Naive B cell (primary cell): ENCODE results near the gene TRIP12. TPM values are rescaled to one million over a fixed set of nuclear protein-coding genes. Genes with fewer than 3 reads are reported as not detected.

Source experiments
- ATAC-seq, 2 donors: fragments of 150-1000 bp; cut with Tn5 transposase; 2 replicates each; pipeline ENCODE4 v1.10.0; 2021; ENCODE audit warnings: low read depth in 2 of 2, mild to moderate bottlenecking in 2 of 2, moderate library complexity in 2 of 2
- DNase-seq: peaks from one replicate; pipeline ENCODE4 v3.0.0; 2022
- H3K27ac Mint-ChIP-seq, 6 donors: one replicate each; pipeline ENCODE4 v1.8.0; 2020 to 2022; ENCODE audit warnings: mild to moderate bottlenecking in 6 of 6, mixed read lengths in 6 of 6, moderate library complexity in 5 of 6, inconsistent platforms in 2 of 6
- H3K27me3 Mint-ChIP-seq, 3 donors: one replicate each; pipeline ENCODE4 v1.8.0; 2021 to 2022; ENCODE audit warnings: mixed read lengths in 3 of 3, mild to moderate bottlenecking in 1 of 3
- H3K36me3 Mint-ChIP-seq, 2 donors: one replicate each; pipeline ENCODE4 v1.8.0; 2020 to 2022; ENCODE audit warnings: mixed read lengths in 2 of 2, inconsistent platforms in 1 of 2, mild to moderate bottlenecking in 1 of 2
- H3K4me1 Mint-ChIP-seq, 3 donors: one replicate each; pipeline ENCODE4 v1.8.0; 2020 to 2022; ENCODE audit warnings: mixed read lengths in 3 of 3, inconsistent platforms in 1 of 3, mild to moderate bottlenecking in 1 of 3, moderate library complexity in 1 of 3
- H3K4me3 Mint-ChIP-seq, 8 donors: one replicate each; pipeline ENCODE4 v1.8.0; 2020 to 2022; ENCODE audit warnings: mild to moderate bottlenecking in 8 of 8, mixed read lengths in 8 of 8, moderate library complexity in 8 of 8, inconsistent platforms in 2 of 8
- H3K9me3 Mint-ChIP-seq, 7 donors: one replicate each; pipeline ENCODE4 v1.8.0; 2020 to 2022; ENCODE audit warnings: mixed read lengths in 7 of 7, mild to moderate bottlenecking in 5 of 7, inconsistent platforms in 2 of 7, moderate library complexity in 1 of 7
- polyA plus RNA-seq, 6 donors: library from polyadenylated mRNA; unstranded; fragments of 300-500 nt; fragmentation: Illumina TruSeq; gene quantifications; one replicate each; pipeline ENCODE4 v1.2.3, GENCODE V29; 2021; ENCODE audit warnings: low read depth in 6 of 6

Gene TRIP12
- polyA plus RNA-seq, 6 donors from 2014 or later: 20.0 to 64.5 (median 46.1) TPM

DNA sequence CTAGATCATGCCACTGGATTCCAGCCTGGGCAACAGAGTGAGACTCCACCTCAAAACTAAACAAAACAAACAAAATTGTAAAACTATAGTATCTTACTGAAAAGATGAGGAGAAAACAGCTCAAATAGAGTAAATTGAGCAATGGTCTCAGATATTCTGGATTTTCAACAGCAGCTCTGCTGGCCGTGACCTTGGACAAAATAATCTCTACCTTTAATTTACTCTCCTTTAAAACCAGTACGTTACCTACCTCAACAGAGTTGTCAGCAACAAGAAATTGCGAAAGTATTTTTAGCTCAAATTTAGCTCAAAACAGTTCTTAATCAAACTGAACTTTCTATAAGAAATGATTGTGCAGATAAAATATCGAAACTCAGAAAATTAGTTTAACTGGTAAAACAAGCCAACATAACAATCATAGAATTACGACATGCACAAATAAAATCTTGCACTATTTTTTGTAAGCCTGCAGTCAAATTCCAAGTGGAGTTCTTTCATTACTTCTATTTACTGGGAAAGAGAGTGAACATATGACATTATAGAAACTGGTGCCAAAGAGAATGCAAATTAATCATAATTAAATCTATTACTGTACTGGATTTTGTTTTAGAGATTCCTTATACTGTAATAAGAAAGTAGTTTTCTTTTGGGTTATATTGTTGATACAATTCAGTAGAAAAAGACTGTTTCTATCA, 40.8 kb downstream of the TRIP12 start:
- Mint-ChIP-seq H3K27me3 (no peaks in the 10 kb centered on the region), H3K4me1 (peaks cover 3 to 23% (median 11%) of the 10 kb centered on the region in 3 donors), H3K4me3 (no peak overlapping the region), H3K27ac (peak overlapping the region in 1 of 6 donors; percentile 23), H3K9me3 (no peaks in the 10 kb centered on the region), H3K36me3 (peaks cover 0 to 5% of the 10 kb centered on the region in 2 donors)
- no peak for ATAC-seq
- DNase-seq: no peak

DNA sequence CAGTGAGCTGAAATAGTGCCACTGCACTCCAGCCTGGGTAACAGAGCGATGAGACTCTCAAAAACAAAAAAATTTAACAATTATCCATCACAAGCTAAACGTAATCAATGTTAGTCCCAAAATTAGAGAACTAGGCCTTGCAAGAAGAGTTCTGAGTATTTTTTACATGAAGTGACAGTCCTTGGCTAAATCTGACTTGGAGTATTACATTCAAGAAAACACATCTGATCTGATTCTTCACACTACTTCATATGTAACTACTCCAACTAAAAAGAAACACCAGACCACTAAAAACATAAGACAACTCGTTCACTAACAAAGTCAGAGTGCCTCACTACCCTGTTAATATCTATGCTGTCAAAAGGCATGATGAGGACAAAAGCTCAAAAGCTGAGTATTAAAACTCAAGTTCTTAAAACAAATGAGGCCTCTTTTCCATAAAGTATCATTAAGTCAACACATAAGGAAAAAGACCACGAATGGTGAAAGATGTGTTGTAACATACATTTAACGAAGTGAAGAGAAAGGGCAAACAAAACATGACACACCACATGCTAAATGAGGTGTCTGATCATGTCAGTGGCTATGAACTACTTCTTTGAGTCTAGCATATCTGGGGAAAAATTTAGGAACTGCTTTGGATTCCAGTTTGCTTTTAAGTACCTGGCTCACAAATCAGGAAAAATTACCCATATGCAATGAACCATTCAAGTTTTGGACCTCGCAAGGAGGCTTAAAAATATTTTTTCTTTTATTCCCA, 42.4 kb downstream of the TRIP12 start:
- Mint-ChIP-seq H3K9me3 (no peaks in the 10 kb centered on the region), H3K4me1 (peaks cover 4 to 13% (median 10%) of the 10 kb centered on the region in 3 donors), H3K27ac (peak overlapping the region in 4 of 6 donors; percentile 16 to 57 (median 32)), H3K4me3 (no peak overlapping the region), H3K36me3 (peaks cover 0 to 5% of the 10 kb centered on the region in 2 donors), H3K27me3 (no peaks in the 10 kb centered on the region)
- DNase-seq (no peak), ATAC-seq (no peak)

DNA sequence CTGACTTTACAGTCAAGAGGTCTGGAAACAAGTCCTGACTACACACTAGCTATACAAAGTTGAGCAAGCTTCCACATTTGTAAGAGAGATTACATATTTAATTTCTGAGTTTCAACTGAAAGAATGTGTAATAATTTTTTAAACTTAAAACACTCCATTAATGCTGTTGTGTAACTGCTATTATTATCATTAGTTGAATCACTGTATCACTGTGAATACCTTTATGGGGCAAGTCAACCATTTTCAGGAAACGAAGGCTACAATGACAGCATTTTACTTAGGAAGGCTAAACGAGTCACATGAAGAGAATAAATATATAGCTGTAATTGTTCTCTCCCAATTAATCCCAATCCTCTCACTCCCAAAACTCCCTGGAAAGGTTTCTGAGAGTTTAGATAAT, 46.3 kb downstream of the TRIP12 start:
- peaks cover under 1 to 12% of the 10 kb centered on the region in 2 donors for H3K36me3 Mint-ChIP-seq
- ATAC-seq (no peak), DNase-seq (no peak)
- H3K4me3 Mint-ChIP-seq: no peak overlapping the region
- H3K9me3 Mint-ChIP-seq: no peaks in the 10 kb centered on the region
- peaks cover 15 to 30% (median 23%) of the 10 kb centered on the region in 3 donors for H3K4me1 Mint-ChIP-seq
- peak overlapping the region in 2 of 6 donors; percentile 19 to 42 for H3K27ac Mint-ChIP-seq
- no peaks in the 10 kb centered on the region for H3K27me3 Mint-ChIP-seq

DNA sequence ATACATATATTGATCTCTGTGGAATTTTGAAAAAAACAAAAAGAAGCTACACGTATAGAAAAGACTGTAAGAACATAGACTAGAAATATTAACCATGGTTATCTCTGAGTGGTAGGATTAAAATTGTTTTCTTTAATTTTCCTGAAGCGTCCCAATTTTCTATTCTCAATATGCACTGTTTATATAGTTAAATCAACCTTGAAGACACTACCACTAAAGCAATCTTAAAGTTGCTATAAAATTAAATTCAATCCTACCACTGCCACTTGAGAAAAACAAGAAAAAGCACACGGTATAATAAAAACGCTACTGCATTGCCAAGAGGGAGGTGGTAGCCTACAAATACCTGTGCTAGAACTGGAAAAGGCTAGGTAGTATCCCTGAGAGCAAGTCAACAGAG, 47.2 kb downstream of the TRIP12 start:
- Mint-ChIP-seq H3K27me3 (no peaks in the 10 kb centered on the region), H3K4me1 (peaks cover 24 to 31% (median 30%) of the 10 kb centered on the region in 3 donors), H3K9me3 (no peaks in the 10 kb centered on the region), H3K36me3 (peaks cover 9 to 16% of the 10 kb centered on the region in 2 donors), H3K4me3 (no peak overlapping the region), H3K27ac (peak overlapping the region in 4 of 6 donors; percentile 19 to 93 (median 56))
- no peak for DNase-seq
- no peak for ATAC-seq

DNA sequence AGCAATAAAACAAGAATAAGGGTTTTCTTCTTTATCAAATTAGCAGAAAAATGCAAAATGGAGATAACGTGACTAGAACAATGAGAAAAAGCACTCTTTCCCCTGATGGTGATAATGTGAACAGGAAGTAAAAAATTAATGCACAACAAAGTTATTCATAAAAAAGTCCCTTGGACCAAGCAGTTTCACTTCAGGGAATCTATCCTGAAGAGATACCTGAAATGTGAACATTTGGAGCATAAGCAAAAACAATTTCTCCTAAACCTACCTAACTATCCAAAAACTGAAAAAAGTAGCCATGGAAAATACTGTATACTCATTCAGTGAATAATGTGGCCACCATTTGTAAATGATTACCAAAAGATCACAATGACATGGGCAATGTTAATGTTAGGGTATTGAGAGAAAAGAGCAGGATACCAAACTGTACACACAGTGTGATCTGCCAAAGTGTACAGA, 48.7 kb downstream of the TRIP12 start:
- Mint-ChIP-seq H3K9me3 (no peaks in the 10 kb centered on the region), H3K27ac (peak overlapping the region in 5 of 6 donors; percentile 48 to 73 (median 59)), H3K27me3 (no peaks in the 10 kb centered on the region), H3K36me3 (peaks cover 13 to 18% of the 10 kb centered on the region in 2 donors), H3K4me1 (peaks cover 34 to 44% (median 39%) of the 10 kb centered on the region in 3 donors), H3K4me3 (peak overlapping the region in 2 of 8 donors; percentile 0 to 1)
- ATAC-seq (peak; percentile 58 to 62), DNase-seq (no peak)

DNA sequence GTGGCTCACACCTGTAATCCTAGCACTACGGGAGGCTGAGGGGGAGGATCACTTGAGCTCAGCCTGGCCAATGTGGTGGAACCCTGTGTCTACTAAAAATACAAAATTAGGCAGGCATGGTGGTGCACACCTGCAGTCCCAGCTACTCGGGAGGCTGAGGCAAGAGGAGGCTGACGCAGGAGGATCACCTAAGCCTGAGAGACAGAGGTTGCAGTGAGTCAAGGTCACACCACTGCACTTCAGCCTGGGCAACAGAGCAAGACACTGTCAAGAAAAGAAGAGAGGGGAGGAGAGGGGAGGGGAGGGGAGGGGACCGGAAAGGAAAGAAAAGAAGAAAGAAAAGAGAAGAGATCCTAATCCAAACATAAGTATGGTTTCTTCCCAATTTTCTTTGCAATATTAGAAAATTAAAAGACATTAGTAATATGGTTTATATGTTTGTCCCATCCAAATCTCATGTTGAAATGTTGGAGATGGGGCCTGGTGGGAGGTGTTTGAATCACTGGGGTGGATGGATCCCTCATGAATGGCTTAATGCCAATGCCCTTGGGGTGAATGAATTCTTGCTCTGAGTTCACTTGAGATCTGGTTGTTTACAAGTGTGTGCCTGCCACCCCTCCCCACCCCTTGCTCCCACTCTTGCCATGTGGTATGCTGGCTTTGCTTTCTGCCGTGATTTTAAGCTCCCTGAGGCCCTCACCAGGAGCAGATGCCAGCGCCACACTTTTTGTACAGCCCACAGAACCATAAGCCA, 50.7 kb downstream of the TRIP12 start:
- Mint-ChIP-seq H3K27me3 (no peaks in the 10 kb centered on the region), H3K4me1 (peaks cover 40 to 48% (median 44%) of the 10 kb centered on the region in 3 donors), H3K4me3 (peak overlapping the region in 2 of 8 donors; percentile 0 to 66), H3K27ac (peak overlapping the region in 2 of 6 donors; percentile 21 to 62), H3K9me3 (no peaks in the 10 kb centered on the region), H3K36me3 (peaks cover 13 to 18% of the 10 kb centered on the region in 2 donors)
- DNase-seq (no peak), ATAC-seq (no peak)

DNA sequence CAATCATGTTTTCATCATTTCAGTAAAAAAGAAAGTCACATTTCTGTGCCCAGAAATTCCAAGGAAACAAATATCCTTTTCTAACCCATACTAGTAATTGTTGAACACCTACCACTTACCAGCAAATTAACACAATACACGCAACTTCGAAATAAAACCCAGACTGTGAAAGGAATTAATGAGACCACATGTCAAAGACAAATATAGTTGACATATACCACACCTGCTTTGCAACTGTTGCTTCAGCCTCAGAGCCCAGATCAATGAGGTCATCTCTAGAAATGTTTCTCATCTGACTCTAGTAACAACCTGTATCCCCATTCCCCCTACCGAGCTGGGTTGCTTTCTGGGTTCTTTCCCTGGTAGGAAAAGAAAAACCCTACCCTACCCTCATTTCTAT, 52.6 kb downstream of the TRIP12 start:
- H3K4me1 Mint-ChIP-seq: peaks cover 44 to 57% (median 46%) of the 10 kb centered on the region in 3 donors
- H3K27ac Mint-ChIP-seq: peak overlapping the region in 1 of 6 donors; percentile 56
- peaks cover 13 to 18% of the 10 kb centered on the region in 2 donors for H3K36me3 Mint-ChIP-seq
- no peaks in the 10 kb centered on the region for H3K27me3 Mint-ChIP-seq
- DNase-seq: no peak
- H3K4me3 Mint-ChIP-seq: peak overlapping the region in 1 of 8 donors; percentile 14
- no peak for ATAC-seq
- H3K9me3 Mint-ChIP-seq: no peaks in the 10 kb centered on the region

DNA sequence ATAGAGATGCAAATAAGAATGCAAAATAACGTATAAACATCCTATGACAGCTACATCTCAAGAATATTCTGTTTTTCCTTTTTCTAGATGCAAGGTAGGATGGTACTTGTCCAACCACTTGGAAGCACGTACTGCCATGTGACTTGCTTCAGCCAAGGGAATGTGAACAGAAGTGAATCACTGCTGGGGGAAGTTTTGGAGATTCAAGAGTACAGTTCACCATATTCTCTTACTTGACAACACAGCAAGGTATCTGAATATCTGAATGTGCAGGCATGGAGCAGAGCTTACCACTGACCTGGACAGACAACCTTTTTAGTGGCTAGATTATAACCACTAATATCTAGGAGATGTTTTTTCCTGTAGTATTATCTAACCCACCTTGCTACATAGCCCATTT, 53.0 kb downstream of the TRIP12 start:
- no peak overlapping the region for H3K4me3 Mint-ChIP-seq
- H3K4me1 Mint-ChIP-seq: peaks cover 40 to 57% (median 46%) of the 10 kb centered on the region in 3 donors
- no peak for ATAC-seq
- peaks cover 13 to 18% of the 10 kb centered on the region in 2 donors for H3K36me3 Mint-ChIP-seq
- H3K27me3 Mint-ChIP-seq: no peaks in the 10 kb centered on the region
- DNase-seq: no peak
- H3K9me3 Mint-ChIP-seq: no peaks in the 10 kb centered on the region
- no peak overlapping the region for H3K27ac Mint-ChIP-seq

DNA sequence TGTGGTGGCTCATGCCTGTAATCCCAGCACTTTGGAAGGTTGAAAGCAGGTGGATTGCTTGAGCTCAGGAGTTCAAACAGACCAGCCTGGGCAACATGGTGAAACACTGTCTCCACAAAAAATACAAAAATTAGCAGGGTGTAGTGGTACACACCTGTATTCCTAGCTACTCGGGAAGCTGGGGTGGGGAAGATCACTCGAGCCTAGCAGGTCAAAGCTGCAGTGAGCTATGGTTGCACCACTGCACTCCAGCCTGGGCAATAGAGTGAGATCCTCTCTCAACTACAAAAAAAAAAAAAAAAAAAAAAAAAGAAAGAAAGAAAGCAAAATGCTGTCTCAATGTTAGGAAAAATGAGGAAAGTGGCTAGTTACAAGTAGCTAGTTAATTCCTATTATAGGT, 56.8 kb downstream of the TRIP12 start:
- no peak for ATAC-seq
- no peak for DNase-seq
- H3K4me3 Mint-ChIP-seq: no peak overlapping the region
- peak overlapping the region in 5 of 6 donors; percentile 15 to 66 (median 56) for H3K27ac Mint-ChIP-seq
- no peaks in the 10 kb centered on the region for H3K27me3 Mint-ChIP-seq
- no peaks in the 10 kb centered on the region for H3K9me3 Mint-ChIP-seq
- peaks cover 7 to 12% of the 10 kb centered on the region in 2 donors for H3K36me3 Mint-ChIP-seq
- peaks cover 18 to 36% (median 26%) of the 10 kb centered on the region in 3 donors for H3K4me1 Mint-ChIP-seq

DNA sequence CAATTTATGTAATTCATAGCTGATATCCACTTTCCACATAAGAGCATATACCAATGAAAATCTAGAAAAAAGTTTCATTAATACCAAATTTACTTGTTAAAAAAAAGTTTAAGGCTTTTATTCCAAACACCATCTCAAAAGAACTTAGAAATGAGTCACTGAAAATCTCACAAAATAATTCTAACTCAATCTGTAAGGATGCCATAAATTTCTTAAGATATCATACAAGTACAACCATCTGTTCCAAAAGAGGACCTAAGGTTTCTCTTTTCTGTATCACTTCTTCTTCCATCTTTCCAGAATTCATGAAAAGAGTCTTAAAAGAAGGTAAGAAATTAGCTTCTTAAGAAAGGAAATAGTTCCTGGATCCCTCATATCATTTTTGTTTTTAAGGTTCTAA, 60.4 kb downstream of the TRIP12 start:
- Mint-ChIP-seq H3K4me3 (no peak overlapping the region), H3K36me3 (peaks cover 9 to 14% of the 10 kb centered on the region in 2 donors), H3K4me1 (peaks cover 11 to 21% (median 16%) of the 10 kb centered on the region in 3 donors), H3K27ac (peak overlapping the region in 2 of 6 donors; percentile 2 to 9), H3K9me3 (no peaks in the 10 kb centered on the region), H3K27me3 (no peaks in the 10 kb centered on the region)
- DNase-seq (no peak), ATAC-seq (no peak)

DNA sequence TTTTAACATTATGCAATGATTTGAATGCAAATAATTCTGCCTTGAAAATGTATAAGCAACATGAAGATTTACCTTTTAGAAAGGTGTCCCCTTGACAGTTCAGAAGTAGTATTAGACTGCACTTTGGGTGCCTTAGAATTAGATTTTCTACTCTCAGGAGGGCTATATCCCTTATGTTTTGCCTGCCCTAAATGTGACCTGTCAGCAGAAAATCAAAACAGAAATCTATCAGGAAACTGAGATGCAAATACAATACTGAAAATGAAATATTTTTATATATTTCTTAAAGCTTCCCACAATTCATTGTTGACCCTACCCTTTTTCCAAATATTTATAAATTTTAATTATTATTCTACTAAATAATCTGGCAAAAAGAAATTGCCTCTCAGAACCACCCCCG, 61.5 kb downstream of the TRIP12 start:
- Mint-ChIP-seq H3K27ac (no peak overlapping the region), H3K9me3 (no peaks in the 10 kb centered on the region), H3K4me1 (peaks cover 19 to 27% (median 22%) of the 10 kb centered on the region in 3 donors), H3K4me3 (no peak overlapping the region), H3K36me3 (peaks cover 9 to 14% of the 10 kb centered on the region in 2 donors), H3K27me3 (no peaks in the 10 kb centered on the region)
- no peak for ATAC-seq
- DNase-seq: no peak

DNA sequence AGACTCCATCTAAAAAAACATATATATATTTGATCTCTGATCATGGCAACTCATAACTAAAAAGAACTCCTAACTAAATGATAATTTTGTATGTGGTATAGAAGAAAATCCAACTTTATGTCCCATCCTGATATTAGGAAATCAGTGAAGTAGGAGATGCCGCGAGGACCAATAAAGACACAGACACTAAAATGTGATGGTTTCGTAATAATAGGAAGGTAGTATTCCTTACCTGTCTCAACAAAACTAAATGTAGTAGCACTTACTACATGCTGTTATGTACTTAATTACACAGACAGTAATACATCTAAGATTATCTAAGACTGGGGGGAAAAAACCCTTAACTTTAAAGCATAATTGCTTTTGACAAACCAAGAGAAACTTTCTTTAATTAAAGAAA, 63.5 kb downstream of the TRIP12 start:
- H3K27ac Mint-ChIP-seq: peak overlapping the region in 3 of 6 donors; percentile 45 to 72 (median 65)
- H3K36me3 Mint-ChIP-seq: peaks cover 9 to 14% of the 10 kb centered on the region in 2 donors
- H3K4me1 Mint-ChIP-seq: peaks cover 17 to 24% (median 21%) of the 10 kb centered on the region in 3 donors
- DNase-seq: no peak
- no peaks in the 10 kb centered on the region for H3K27me3 Mint-ChIP-seq
- H3K4me3 Mint-ChIP-seq: no peak overlapping the region
- no peaks in the 10 kb centered on the region for H3K9me3 Mint-ChIP-seq
- no peak for ATAC-seq

DNA sequence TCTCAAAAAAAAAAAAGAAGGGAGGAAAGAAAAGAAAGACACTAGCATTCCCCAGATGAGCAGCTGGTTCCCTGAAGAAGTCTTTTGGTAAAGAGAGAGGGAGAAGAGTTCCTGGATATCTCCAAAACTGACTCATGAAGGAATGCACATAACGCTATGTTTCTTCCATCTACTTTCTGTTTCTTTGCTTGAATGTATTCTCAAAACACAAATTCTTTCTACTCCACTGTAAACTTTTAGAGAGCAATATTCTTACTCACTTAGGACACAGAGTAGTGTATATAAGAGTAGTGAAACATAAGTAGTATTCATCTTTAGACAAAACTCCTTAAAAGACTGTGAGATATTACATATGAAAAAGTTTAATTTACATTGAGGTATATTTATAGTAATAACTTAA, 64.2 kb downstream of the TRIP12 start:
- Mint-ChIP-seq H3K4me1 (peaks cover 24 to 28% (median 26%) of the 10 kb centered on the region in 3 donors), H3K36me3 (peaks cover 9 to 14% of the 10 kb centered on the region in 2 donors), H3K27ac (peak overlapping the region in 1 of 6 donors; percentile 78), H3K9me3 (no peaks in the 10 kb centered on the region), H3K27me3 (no peaks in the 10 kb centered on the region), H3K4me3 (no peak overlapping the region)
- DNase-seq (no peak), ATAC-seq (no peak)
